ENCODE results near the gene TMPRSS3.

Gene TMPRSS3

GRCh38 chr21:42407476-42407875 lies 11.6 kb upstream of the TMPRSS3 start:
- DNase-seq (ENCODE audit: low spot score) = no peak

GRCh38 chr21:42406866-42407265 lies 11.0 kb upstream of the TMPRSS3 start:
- no peak for DNase-seq (ENCODE audit: low spot score)

GRCh38 chr21:42406201-42406621 lies 10.4 kb upstream of the TMPRSS3 start:
- no peak for DNase-seq (ENCODE audit: low spot score)

- no peak for DNase-seq (ENCODE audit: low spot score)
These were observed 9.5 kb upstream of the TMPRSS3 start for GRCh38 chr21:42405064-42406013.

- DNase-seq (ENCODE audit: low spot score) = no peak
These were observed 8.7 kb upstream of the TMPRSS3 start for GRCh38 chr21:42404539-42404938.

GRCh38 chr21:42403611-42404231 lies 7.9 kb upstream of the TMPRSS3 start, which contains the start of gene UBASH3A:
Gene UBASH3A (plus strand): TSS chr21:42403902. CDS start chr21:42403946, 44 bp downstream.
- no peak for DNase-seq (ENCODE audit: low spot score)

GRCh38 chr21:42401820-42402251 lies 6.0 kb upstream of the TMPRSS3 start:
- no peak for DNase-seq (ENCODE audit: low spot score)

GRCh38 chr21:42401154-42401553 lies 5.3 kb upstream of the TMPRSS3 start:
- DNase-seq (ENCODE audit: low spot score) = no peak

GRCh38 chr21:42400525-42400924 lies 4.7 kb upstream of the TMPRSS3 start:
- no peak for DNase-seq (ENCODE audit: low spot score)

- no peak for DNase-seq (ENCODE audit: low spot score)
These were observed 2.7 kb upstream of the TMPRSS3 start for GRCh38 chr21:42398436-42399028.

GRCh38 chr21:42397746-42398394 lies 2.0 kb upstream of the TMPRSS3 start:
- no peak for DNase-seq (ENCODE audit: low spot score)

GRCh38 chr21:42396799-42397745 lies 1.2 kb upstream of the TMPRSS3 start:
- no peak for DNase-seq (ENCODE audit: low spot score)

- no peak for DNase-seq (ENCODE audit: low spot score)
These were observed 550 bp downstream of the TMPRSS3 start for GRCh38 chr21:42395302-42395701.

GRCh38 chr21:42393443-42393950 lies 2.4 kb downstream of the TMPRSS3 start:
- DNase-seq (ENCODE audit: low spot score) = no peak

GRCh38 chr21:42392731-42393442 lies 3.0 kb downstream of the TMPRSS3 start:
- DNase-seq (ENCODE audit: low spot score) = no peak

GRCh38 chr21:42391297-42391696 lies 4.6 kb downstream of the TMPRSS3 start:
- no peak for DNase-seq (ENCODE audit: low spot score)

GRCh38 chr21:42390696-42391095 lies 5.2 kb downstream of the TMPRSS3 start:
- DNase-seq (ENCODE audit: low spot score) = no peak

- no peak for DNase-seq (ENCODE audit: low spot score)
These were observed 5.7 kb downstream of the TMPRSS3 start for GRCh38 chr21:42390193-42390592.

GRCh38 chr21:42389449-42389835 lies 6.4 kb downstream of the TMPRSS3 start:
- DNase-seq (ENCODE audit: low spot score) = no peak

All from Ammon's horn (tissue), 1 donor.